GM19452 (cell line): Measurements from ENCODE around the gene PTPN20.

Experiments used
- ATAC-seq: cut with Tn5 transposase; IDR thresholded peaks from one replicate; pipeline ENCODE4 v1.9.1; 2021; ENCODE audit not compliant: unreplicated experiment

The PTPN20 gene

DNA sequence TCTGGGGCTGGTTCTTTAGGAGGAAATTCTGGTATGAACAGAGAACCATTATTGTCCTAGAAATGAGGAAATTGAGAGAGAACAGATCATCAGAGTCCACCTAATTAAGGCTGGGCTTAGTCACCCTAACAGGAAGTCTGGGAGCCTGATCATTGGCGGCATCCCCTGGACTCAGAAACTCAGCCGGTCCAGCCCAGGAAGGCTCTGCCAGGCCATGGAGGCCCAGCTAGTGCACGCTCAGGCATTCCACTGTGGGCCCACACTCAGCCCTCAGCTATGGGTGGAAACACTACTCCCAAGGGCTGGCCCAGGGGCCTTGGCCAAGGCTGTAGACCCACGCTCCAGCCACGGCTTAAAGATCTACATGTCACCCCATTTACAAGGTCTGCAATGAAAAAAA lies 109.2 kb downstream of the PTPN20 start:
- no peak for ATAC-seq

DNA sequence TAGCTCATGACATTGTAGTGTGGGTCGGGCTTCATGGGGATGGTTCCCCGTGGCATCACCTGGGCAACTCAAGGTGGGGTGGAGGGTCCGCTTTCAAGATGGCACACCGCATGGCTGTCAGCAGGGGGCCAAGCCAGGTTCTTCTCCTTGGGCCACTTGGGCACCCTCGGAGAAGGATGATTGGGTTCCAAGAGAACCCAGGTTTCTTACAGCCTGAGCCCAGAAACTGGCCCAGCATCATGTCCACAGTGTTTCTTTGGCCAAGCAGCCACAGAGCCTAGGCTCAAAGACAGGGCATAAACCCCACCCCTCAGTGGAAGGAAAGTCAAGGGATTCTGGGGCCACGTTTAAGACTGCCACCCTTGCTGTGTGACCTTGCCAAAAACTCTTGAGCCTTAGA lies 110.6 kb downstream of the PTPN20 start:
- ATAC-seq, result no peak

DNA sequence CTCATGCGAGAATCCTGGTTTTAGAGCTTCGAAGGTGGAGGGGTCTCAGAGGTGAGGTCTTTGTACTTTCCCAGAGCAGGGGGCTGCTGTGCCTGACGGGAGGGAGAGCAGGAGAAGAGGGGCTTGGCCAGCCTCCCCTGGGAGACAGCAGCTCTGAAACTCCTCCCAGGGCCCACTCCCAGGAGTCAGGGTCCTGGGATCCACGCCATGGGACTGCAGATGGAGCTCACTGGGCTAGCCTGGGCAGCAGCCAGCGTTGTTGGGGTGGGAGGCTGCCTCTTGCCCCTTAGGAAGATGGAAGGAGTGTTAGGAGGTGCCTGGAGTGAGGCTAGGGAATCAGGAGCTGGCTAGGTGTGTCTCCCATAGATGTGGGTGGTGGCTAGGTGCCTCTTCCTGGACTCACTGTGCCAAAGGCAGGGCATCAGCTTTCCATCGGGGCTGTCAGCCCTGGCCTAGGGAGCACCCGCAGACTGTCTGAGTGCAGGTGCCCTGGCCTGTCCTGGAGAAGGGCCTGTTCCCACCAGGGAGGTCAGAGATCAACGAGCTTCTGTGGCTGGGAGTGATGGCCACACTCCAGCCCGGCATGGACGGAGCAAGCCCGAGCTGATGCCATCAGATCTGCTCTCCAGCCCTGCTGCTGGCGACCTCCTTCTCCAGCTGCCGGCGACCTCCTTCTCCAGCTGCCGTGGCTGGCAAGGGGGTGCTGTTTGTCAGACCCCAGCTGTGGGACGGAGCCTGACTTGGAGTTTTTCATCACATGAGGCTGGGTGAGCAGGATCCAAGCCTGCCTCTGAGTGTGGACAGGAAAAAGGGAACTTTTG lies 111.3 kb downstream of the PTPN20 start:
- ATAC-seq, result no peak

DNA sequence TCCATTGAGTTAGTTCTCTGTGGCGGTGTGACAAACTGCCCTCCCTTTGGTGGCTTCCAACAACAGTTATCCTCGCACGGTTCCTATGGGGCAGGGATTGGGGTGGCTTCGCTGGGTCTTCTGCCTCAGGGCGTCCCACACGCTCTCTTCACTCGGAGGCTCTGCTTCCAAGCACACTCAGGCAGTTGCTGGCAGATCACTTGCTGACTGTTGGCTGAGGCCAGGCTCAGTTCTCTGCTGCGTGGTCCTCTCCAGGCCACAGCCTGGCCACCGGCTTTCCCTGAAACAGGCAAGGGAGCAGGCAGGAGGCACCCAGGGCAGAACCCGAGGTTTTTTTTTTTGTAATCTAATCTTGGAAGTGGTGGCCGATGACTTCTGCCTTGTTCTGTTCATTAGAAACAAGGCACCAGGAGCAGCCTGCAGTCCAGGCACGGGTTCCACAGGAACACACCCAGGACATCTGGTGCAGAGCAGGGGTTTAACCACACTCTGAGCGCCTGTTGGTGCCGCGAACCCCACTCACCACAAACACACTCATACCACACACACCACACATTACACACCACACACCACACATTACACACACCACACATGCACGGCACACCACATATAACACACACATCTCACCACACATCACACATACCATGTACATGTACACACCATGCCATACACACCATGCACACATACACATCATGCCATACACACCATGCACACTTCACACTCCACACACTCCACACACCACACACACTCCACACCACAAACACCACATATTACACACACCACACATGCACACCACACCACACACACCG lies 112.2 kb downstream of the PTPN20 start:
- no peak for ATAC-seq

GRCh38 chr10:47024046-47024322 lies 112.8 kb downstream of the PTPN20 start:
- no peak for ATAC-seq

DNA sequence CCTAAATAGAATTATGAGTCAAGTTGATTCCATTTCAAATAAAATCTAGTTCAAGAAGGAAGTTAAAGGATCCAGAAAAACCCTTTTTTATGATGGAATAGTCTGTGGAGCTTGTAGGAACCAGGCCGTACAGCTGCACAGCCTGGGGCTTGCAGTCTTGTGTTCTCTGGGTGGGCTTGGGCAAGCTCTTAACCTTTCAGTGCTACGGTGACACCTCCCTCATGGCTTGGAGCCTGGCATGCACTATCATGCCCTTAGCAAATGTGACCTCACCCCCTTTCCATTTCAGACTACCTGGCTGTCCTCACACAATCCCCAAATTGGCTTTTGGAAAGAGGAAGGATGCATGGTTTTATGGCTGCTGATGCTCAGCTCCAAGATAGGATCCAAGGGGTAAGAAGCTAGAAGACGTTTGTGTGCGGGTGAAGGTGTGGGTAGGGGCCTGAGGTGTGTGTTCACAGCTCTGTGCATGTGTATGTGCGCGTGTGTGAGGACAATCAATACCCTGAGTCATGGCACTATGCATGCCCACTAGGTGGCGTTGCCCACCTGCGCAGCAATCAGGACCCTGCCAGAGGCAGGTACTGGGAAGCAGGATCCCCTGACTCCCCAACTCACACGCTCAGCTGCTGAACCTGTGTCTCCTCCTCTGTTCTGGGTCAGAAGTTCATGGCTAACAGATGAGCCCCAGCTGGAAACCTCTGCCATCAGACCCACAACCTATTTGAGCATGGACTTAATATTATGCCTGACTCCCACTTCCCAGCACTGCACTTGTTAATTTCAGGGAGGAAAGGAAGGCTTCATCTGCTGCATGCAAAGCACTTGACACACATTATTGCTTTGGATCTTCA lies 113.4 kb downstream of the PTPN20 start:
- ATAC-seq, result no peak

- ATAC-seq, result no peak
Measured at GRCh38 chr10:47025253-47025539, 114.0 kb downstream of the PTPN20 start.

- no peak for ATAC-seq
Measured at GRCh38 chr10:47025540-47026300, 114.5 kb downstream of the PTPN20 start.

DNA sequence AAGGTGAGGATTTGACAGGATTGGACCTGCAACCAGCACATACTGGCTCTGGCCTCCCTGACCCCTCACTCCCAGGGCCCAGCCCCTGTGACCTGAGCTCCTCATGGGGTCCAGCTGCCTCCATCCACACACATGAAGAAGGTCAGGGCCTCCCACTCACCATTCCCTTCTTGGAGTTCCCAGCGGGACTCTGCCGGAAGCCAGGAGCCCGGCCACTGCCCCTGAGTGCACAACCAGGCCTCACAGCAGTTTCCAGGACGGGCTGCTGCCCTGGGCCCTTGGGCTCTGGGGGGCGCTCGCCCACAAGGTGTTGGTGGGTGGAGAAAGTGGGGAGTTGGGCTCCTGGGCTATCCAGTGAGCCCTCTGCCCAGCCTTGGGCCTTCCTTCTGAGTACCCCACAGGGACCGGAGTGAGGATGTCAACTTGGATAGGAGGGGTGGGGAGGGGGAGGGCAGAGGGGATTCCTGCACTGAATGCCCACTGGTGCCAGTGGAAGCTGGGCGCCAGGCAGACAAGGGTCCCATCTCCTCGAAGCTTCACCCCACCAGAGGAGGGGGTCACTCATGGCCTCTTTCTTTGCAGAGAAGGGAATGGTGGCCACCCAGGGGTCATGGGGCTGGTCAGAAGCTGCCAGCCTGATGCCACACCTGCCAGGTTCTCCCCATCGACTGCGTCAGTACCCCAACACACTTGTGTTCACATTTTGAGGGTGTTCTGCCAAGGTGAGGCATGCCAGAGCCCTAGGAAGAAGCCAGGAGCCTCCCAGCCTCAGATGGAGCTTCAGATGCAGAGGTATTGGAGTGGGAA lies 115.3 kb downstream of the PTPN20 start:
- ATAC-seq, result no peak

DNA sequence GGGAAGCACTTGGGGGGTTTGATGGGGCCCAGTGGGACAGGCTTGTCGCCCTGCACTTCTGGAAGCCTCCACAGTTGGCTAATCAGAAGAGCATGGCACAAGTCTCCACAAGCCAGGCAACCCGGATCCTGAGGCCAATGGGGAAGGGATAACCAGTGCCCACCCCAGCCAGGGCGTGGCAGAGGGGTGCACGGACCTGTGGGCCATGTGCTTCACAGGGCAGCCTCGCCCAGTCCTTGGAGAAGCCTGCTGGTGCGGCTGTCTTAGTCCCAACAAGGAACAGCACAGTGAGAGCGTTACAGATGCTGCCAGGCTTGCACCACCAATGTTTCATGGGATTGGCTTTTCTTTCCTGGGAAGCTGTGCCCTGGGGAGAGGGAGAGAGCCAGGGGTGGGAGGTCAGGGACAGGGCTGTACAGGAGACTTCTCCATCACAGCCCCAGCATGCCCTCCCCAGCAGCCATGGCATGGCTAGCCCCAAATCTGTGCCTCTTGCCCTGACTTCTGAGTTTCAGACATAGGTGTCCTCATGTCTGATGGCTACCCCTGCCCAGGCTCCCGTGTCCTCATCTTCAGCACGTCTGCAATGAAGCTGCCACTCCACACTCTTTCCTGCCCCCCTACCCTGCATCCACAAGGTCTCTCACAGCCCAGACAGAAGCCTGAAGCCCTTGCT lies 116.0 kb downstream of the PTPN20 start:
- ATAC-seq, result no peak

GRCh38 chr10:47027784-47028260 lies 116.6 kb downstream of the PTPN20 start:
- ATAC-seq, result no peak

DNA sequence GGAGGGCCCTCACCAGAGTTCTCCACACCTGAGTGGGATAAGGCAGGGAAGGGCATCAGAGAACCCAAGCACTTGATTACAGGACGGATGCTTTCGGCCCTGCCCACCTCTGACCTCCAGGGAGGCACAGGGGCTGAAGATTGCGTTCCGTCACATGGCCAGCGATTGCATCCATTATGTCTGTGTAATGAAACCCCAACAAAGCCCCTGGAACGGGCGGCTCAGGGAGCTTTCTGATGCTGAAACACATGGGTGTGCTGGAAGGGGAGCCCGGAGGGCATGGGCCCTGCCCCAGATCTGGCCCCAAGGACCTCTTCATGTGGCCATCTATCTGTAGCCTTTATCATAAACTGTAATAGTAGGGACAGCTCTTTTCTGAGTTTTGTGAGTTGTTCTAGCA lies 117.2 kb downstream of the PTPN20 start:
- ATAC-seq, result no peak

- no peak for ATAC-seq
Measured at GRCh38 chr10:47029181-47030009, 118.2 kb downstream of the PTPN20 start.

DNA sequence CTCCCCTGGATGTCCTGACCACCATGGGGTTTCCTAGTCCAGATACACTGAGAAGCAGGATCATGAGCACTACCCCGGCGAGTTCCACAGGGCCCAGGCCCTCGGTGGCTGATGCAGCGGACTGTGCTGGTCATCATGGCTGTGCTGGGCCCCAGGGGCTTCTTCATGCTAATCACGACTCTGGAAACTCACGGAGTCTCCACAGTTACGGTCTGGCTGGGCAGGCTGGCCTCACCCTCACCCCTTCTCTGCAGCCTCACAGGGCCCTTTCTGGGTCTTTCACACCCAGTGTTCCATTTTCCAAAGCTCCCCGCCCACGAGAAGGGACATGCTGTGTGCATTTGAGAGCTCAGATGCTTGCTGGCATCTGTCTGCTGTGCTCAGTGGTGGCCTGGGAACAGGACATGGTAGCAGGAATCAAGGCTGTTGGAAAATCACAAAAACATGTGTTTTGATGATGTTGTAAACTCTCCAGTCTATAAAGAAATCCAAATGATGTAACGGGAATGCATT lies 119.0 kb downstream of the PTPN20 start:
- ATAC-seq, result no peak

DNA sequence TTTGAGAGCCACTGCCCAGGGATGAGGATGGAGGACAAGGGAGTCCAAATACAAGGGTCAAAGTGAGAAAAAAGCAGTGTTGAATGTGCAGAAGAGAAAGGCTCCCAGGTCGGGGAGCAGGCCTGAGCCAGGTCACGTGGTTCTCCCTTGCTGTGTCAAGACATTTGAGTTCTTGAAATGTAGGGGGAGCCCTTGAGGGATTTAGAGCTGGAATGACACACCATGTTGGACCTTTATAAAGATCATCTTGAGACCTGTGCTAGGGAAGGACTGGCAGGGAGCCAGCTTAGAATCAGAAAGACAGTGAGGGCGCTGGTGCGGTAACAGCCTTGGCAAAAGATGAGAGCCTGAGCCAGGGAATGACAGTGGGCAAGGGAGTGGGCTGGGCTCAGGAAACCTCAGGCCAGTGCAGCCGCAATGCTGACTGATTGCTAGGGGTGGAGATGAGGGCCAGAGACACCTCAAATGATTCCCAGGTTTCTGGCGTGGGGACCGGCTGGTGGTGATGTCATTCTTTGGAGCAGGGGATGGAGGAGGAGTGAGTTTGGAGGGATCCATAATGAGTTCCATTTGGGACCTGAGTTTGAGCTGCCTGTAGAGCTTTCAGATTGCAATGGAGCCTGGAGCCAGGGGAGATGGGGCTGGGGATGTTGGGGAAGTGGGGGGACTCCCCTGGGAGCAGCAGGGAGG lies 120.1 kb downstream of the PTPN20 start:
- no peak for ATAC-seq

DNA sequence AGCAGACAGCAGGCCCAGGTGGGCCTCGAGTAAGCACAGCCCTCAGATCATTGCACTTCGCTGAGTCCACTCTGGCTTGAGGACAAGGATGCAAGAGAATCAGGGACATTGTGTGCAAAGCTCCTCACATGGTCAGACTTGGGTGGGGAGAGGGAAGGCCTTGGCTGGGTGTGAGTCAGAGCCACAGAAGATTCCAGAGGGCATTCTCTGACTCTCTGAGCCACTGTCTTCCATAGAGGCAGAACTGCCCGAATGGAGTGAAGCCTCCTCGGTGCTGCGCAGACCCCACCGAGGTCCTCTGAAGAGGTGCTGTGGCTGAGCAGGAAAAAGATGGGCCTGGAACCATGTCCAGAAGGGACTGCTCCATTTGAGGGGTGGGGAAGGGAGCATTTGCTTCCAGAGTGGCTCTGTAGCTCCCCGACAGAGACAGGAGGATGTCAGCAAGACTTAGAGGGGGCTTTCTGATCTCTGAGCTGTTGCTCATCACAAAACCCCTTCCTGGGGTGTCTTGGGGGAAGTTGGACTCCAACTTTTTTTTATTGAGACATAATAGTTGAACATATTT lies 120.8 kb downstream of the PTPN20 start:
- ATAC-seq, result no peak

DNA sequence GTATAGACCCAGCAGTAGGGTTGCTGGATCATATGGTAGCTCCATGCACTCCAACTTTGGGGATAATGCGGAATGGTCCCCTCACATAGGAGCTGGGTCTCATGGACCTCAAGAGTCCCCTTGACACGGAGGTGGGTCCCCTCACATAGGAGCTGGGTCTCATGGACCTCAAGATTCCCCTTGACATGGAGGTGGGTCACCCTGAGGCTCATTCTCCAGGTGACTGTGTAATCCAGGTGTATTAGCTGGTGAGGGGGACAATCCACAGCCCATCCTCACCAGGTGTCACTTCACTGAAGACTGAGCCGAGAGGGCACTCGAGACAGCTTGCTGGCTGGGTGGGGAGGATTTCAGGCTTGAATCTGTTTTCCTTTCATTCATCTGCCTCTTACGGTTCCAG lies 121.9 kb downstream of the PTPN20 start:
- ATAC-seq, result no peak
